CD4-positive, CD25-positive, alpha-beta regulatory T cell (primary cell): ENCODE data around the gene FOXL3. TPM values are rescaled to one million over a fixed set of nuclear protein-coding genes. Genes with fewer than 3 reads are reported as not detected.

Experiments
- ATAC-seq, 2 donors: fragments of 150-1000 bp; cut with Tn5 transposase; one replicate each; pipeline ENCODE4 v1.10.0; 2021; ENCODE audit warnings: low read depth in 2 of 2, moderate number of reproducible peaks in 2 of 2, moderate library complexity in 1 of 2
- DNase-seq, 3 donors: peaks; one replicate each; pipeline versions ENCODE4 v3.0.0 to v3.0.0-alpha.2; 2012 to 2022; ENCODE audit warnings: mixed read lengths in 1 of 3
- H3K27ac ChIP-seq: one replicate; pipeline ENCODE4 v1.7.0; 2013; ENCODE audit warnings: mild to moderate bottlenecking, low read length; ENCODE audit not compliant: insufficient read depth, poor library complexity, severe bottlenecking
- H3K27me3 ChIP-seq: one replicate; pipeline ENCODE4 v1.7.0; 2013; ENCODE audit warnings: low read length; ENCODE audit not compliant: control insufficient read depth, insufficient read depth
- H3K36me3 ChIP-seq: one replicate; pipeline ENCODE4 v1.7.0; 2013; ENCODE audit warnings: mild to moderate bottlenecking, low read length, moderate library complexity; ENCODE audit not compliant: control insufficient read depth, insufficient read depth
- H3K4me1 ChIP-seq: 2 replicates; pipeline ENCODE4 v1.7.0; 2013; ENCODE audit warnings: mild to moderate bottlenecking, low read length; ENCODE audit not compliant: insufficient read depth, control insufficient read depth, poor library complexity, severe bottlenecking
- H3K4me3 ChIP-seq: one replicate; pipeline ENCODE4 v1.7.0; 2013; ENCODE audit warnings: low read depth, mild to moderate bottlenecking, low read length, moderate library complexity
- H3K9me3 ChIP-seq, 2 experiments: 1 replicate in 1 of 2; 2 replicates in 1 of 2; pipeline ENCODE4 v1.7.0; 2013; ENCODE audit warnings: low read length in 2 of 2, mild to moderate bottlenecking in 1 of 2, moderate library complexity in 1 of 2; ENCODE audit not compliant: control insufficient read depth in 2 of 2
- H3K27ac Mint-ChIP-seq, 3 donors: one replicate each; pipeline ENCODE4 v1.8.0; 2020 to 2022; ENCODE audit warnings: mild to moderate bottlenecking in 3 of 3, mixed read lengths in 3 of 3, moderate library complexity in 2 of 3
- H3K27me3 Mint-ChIP-seq: one replicate; pipeline ENCODE4 v1.8.0; 2022; ENCODE audit warnings: mild to moderate bottlenecking, mixed read lengths
- H3K36me3 Mint-ChIP-seq: one replicate; pipeline ENCODE4 v1.8.0; 2020; ENCODE audit warnings: mixed read lengths
- H3K4me1 Mint-ChIP-seq, 4 donors: one replicate each; pipeline ENCODE4 v1.8.0; 2020 to 2022; ENCODE audit warnings: mixed read lengths in 4 of 4, mild to moderate bottlenecking in 1 of 4
- H3K4me3 Mint-ChIP-seq, 4 donors: one replicate each; pipeline ENCODE4 v1.8.0; 2020 to 2022; ENCODE audit warnings: mild to moderate bottlenecking in 4 of 4, mixed read lengths in 4 of 4, moderate library complexity in 3 of 4
- H3K9me3 Mint-ChIP-seq, 7 donors: one replicate each; pipeline ENCODE4 v1.8.0; 2020 to 2022; ENCODE audit warnings: mixed read lengths in 7 of 7, mild to moderate bottlenecking in 3 of 7, moderate library complexity in 2 of 7
- polyA plus RNA-seq, 4 donors: library from polyadenylated mRNA; unstranded; fragments of 300-500 nt; fragmentation: Illumina TruSeq; gene quantifications; one replicate each; pipeline ENCODE4 v1.2.3, GENCODE V29; 2021
- total RNA-seq: library from RNA; stranded (reverse); gene quantifications from one replicate; pipeline ENCODE4 v1.2.3, GENCODE V29; 2022

Gene FOXL3
- total and polyA plus RNA-seq, 5 donors from 2014 or later, result not detected

GRCh38 chr7:322708-323111, 32.7 kb downstream of the FOXL3 start:
- Mint-ChIP-seq H3K9me3 (peaks cover 0 to 2% (median 0%) of the 10 kb centered on the region in 7 donors), H3K36me3 (no peaks in the 10 kb centered on the region), H3K4me3 (peak overlapping the region in 1 of 4 donors; percentile 59), H3K27me3 (peaks cover 19% of the 10 kb centered on the region), H3K27ac (no peak overlapping the region), H3K4me1 (peaks cover 0 to 2% (median 0%) of the 10 kb centered on the region in 4 donors)
- Histone ChIP-seq H3K27me3 (peaks cover 2% of the 10 kb centered on the region), H3K9me3 (no peaks in the 10 kb centered on the region), H3K4me3 (no peak overlapping the region), H3K4me1 (no peaks in the 10 kb centered on the region), H3K27ac (no peak overlapping the region), H3K36me3 (no peaks in the 10 kb centered on the region)
- ATAC-seq (no peak), DNase-seq (no peak)

DNA sequence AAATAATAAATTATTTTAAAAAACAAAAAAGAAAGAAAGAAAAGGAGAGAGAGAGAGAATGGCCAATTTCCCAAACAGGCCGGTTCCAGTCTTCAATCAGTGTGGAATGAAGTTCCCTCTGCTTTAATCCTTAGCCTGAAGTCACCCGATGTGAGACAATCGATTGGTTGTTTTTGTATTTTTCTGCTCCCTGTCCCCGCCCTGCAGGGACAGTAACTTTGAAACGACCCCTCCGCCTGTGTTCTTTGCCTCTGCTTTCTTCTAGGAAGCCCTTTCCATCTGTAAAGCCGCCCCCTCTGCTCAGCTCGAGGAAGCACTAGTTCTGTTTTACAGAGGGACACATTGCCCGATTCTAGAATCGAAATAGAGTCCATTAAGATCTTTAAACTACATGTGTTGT, 33.4 kb downstream of the FOXL3 start:
- no peak overlapping the region for H3K4me3 ChIP-seq
- Mint-ChIP-seq H3K27ac (no peak overlapping the region), H3K4me1 (peaks cover 0 to 2% (median 0%) of the 10 kb centered on the region in 4 donors), H3K9me3 (peaks cover 0 to 2% (median 0%) of the 10 kb centered on the region in 7 donors), H3K27me3 (peaks cover 19% of the 10 kb centered on the region), H3K36me3 (no peaks in the 10 kb centered on the region), H3K4me3 (no peak overlapping the region)
- H3K4me1 ChIP-seq, result no peaks in the 10 kb centered on the region
- no peak overlapping the region for H3K27ac ChIP-seq
- no peaks in the 10 kb centered on the region for H3K9me3 ChIP-seq
- DNase-seq, result no peak
- ATAC-seq, result no peak
- no peaks in the 10 kb centered on the region for H3K27me3 ChIP-seq
- H3K36me3 ChIP-seq, result no peaks in the 10 kb centered on the region

DNA sequence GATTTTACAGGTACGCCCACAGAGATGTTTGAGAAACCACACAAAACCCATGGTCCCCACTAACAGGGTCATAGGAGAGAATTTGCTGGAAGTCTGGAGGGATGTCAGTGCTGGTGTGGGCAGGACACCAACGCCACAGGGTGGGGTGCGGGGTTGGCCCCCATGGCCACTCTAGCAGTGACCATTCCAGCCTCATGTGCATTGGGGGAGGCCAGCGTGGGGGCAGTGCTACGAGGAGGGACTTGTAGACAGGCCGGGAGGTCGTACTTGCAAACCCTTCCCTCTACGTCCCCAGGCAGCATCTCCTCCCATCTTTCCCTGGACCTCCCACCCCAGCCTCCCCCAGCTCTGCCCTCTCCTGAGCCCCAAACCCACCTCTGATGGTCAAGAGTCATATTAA, 34.0 kb downstream of the FOXL3 start:
- H3K4me1 ChIP-seq, result no peaks in the 10 kb centered on the region
- H3K36me3 ChIP-seq, result no peaks in the 10 kb centered on the region
- no peak for DNase-seq
- H3K27ac Mint-ChIP-seq, result peak overlapping the region in 1 of 3 donors; percentile 63
- H3K4me1 Mint-ChIP-seq, result peaks cover 0 to 2% (median 0%) of the 10 kb centered on the region in 4 donors
- no peak overlapping the region for H3K4me3 ChIP-seq
- no peak overlapping the region for H3K4me3 Mint-ChIP-seq
- no peak for ATAC-seq
- H3K9me3 Mint-ChIP-seq, result peaks cover 0 to 2% (median 0%) of the 10 kb centered on the region in 7 donors
- H3K36me3 Mint-ChIP-seq, result no peaks in the 10 kb centered on the region
- H3K27ac ChIP-seq, result no peak overlapping the region
- peaks cover 20% of the 10 kb centered on the region for H3K27me3 Mint-ChIP-seq
- H3K9me3 ChIP-seq, result no peaks in the 10 kb centered on the region
- no peaks in the 10 kb centered on the region for H3K27me3 ChIP-seq

GRCh38 chr7:325051-325798, 35.3 kb downstream of the FOXL3 start:
- no peak overlapping the region for H3K4me3 Mint-ChIP-seq
- H3K27me3 Mint-ChIP-seq, result peaks cover 22% of the 10 kb centered on the region
- DNase-seq (no peak), ATAC-seq (no peak)
- H3K27ac Mint-ChIP-seq, result no peak overlapping the region
- H3K4me1 Mint-ChIP-seq, result peaks cover 0 to 2% (median 0%) of the 10 kb centered on the region in 4 donors
- H3K36me3 Mint-ChIP-seq, result no peaks in the 10 kb centered on the region
- peaks cover 0 to 2% (median 0%) of the 10 kb centered on the region in 7 donors for H3K9me3 Mint-ChIP-seq
- H3K9me3 ChIP-seq, result no peaks in the 10 kb centered on the region
- no peaks in the 10 kb centered on the region for H3K36me3 ChIP-seq
- H3K27me3 ChIP-seq, result no peaks in the 10 kb centered on the region
- H3K4me3 ChIP-seq, result no peak overlapping the region
- H3K27ac ChIP-seq, result no peak overlapping the region
- no peaks in the 10 kb centered on the region for H3K4me1 ChIP-seq

GRCh38 chr7:325811-326210, 35.8 kb downstream of the FOXL3 start:
- Histone ChIP-seq H3K36me3 (no peaks in the 10 kb centered on the region), H3K4me3 (no peak overlapping the region), H3K4me1 (no peaks in the 10 kb centered on the region), H3K9me3 (no peaks in the 10 kb centered on the region), H3K27ac (no peak overlapping the region), H3K27me3 (no peaks in the 10 kb centered on the region)
- Mint-ChIP-seq H3K9me3 (peaks cover 0 to 2% (median 0%) of the 10 kb centered on the region in 7 donors), H3K27me3 (peaks cover 22% of the 10 kb centered on the region), H3K27ac (no peak overlapping the region), H3K4me3 (no peak overlapping the region), H3K4me1 (peaks cover 0 to 2% (median 0%) of the 10 kb centered on the region in 4 donors), H3K36me3 (no peaks in the 10 kb centered on the region)
- DNase-seq (no peak), ATAC-seq (no peak)

DNA sequence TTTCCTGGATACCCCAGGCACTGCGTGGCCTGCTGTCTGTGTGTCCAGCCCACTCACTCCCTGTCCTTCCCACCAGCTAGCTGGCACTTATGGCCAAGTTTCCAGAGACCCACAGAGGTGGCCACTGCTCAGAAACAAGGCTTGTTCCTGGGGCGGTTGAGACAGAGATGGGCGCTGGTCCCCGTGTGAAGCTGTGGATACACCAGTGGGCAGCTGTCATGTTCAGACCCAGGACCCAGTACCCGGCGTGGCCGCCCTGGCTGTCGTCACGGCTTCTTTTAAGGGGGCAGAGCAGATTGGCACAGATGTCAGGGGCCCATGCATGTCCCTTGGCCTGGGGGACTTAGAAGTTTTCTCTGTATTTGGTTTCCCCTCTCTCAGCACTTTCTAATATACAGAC, 36.3 kb downstream of the FOXL3 start:
- peak overlapping the region in 1 of 4 donors; percentile 41 for H3K4me3 Mint-ChIP-seq
- no peaks in the 10 kb centered on the region for H3K4me1 ChIP-seq
- peaks cover 0 to 2% (median 0%) of the 10 kb centered on the region in 7 donors for H3K9me3 Mint-ChIP-seq
- no peaks in the 10 kb centered on the region for H3K36me3 ChIP-seq
- H3K27ac Mint-ChIP-seq, result no peak overlapping the region
- ATAC-seq (no peak), DNase-seq (no peak)
- no peak overlapping the region for H3K27ac ChIP-seq
- peaks cover 0 to 2% (median 0%) of the 10 kb centered on the region in 4 donors for H3K4me1 Mint-ChIP-seq
- H3K4me3 ChIP-seq, result no peak overlapping the region
- peaks cover 22% of the 10 kb centered on the region for H3K27me3 Mint-ChIP-seq
- no peaks in the 10 kb centered on the region for H3K9me3 ChIP-seq
- H3K36me3 Mint-ChIP-seq, result no peaks in the 10 kb centered on the region
- H3K27me3 ChIP-seq, result no peaks in the 10 kb centered on the region

- Histone ChIP-seq H3K27ac (no peak overlapping the region), H3K4me3 (no peak overlapping the region), H3K4me1 (no peaks in the 10 kb centered on the region), H3K36me3 (no peaks in the 10 kb centered on the region), H3K27me3 (no peaks in the 10 kb centered on the region), H3K9me3 (no peaks in the 10 kb centered on the region)
- peaks cover 0 to 2% (median 0%) of the 10 kb centered on the region in 7 donors for H3K9me3 Mint-ChIP-seq
- no peak for DNase-seq
- peaks cover 22% of the 10 kb centered on the region for H3K27me3 Mint-ChIP-seq
- H3K4me1 Mint-ChIP-seq, result peaks cover 0 to 2% (median 0%) of the 10 kb centered on the region in 4 donors
- no peaks in the 10 kb centered on the region for H3K36me3 Mint-ChIP-seq
- H3K4me3 Mint-ChIP-seq, result no peak overlapping the region
- no peak overlapping the region for H3K27ac Mint-ChIP-seq
- ATAC-seq, result no peak
Observed at GRCh38 chr7:326809-327232, 36.9 kb downstream of the FOXL3 start.
